DOHH2 (cell line): ENCODE results near the gene GPR157.
A peak's percentile ranks its signal among the peaks of the same experiment; 100 is the strongest.

Experiments
- H3F3A ChIP-seq: fragments of 200-600 bp; sonication (generic), shearing (Covaris generic); 2 replicates; pipeline ENCODE4 v1.6.0; 2016; ENCODE audit warnings: antibody characterized with exemption, mild to moderate bottlenecking; ENCODE audit not compliant: control insufficient read depth, insufficient read depth
- H3K27ac ChIP-seq: fragments of 200-600 bp; sonication (generic); 2 replicates; pipeline ENCODE4 v1.5.1; 2014; ENCODE audit warnings: low read depth, mild to moderate bottlenecking, low read length, moderate library complexity
- H3K27me3 ChIP-seq: fragments of 200-600 bp; sonication (generic); 2 replicates; pipeline ENCODE4 v1.6.1; 2014; ENCODE audit warnings: mild to moderate bottlenecking, low read length, mixed read lengths; ENCODE audit not compliant: control insufficient read depth
- H3K36me3 ChIP-seq: fragments of 200-600 bp; sonication (generic); 2 replicates; pipeline ENCODE4 v1.6.1; 2014; ENCODE audit warnings: mild to moderate bottlenecking, low read length, moderate library complexity, mixed read lengths; ENCODE audit not compliant: control insufficient read depth
- H3K4me1 ChIP-seq: fragments of 200-600 bp; sonication (generic); 2 replicates; pipeline ENCODE4 v1.6.1; 2014; ENCODE audit warnings: mild to moderate bottlenecking, low read length, mixed read lengths; ENCODE audit not compliant: control insufficient read depth
- H3K4me2 ChIP-seq: fragments of 200-600 bp; sonication (generic); 2 replicates; pipeline ENCODE4 v1.6.0; 2014; ENCODE audit warnings: mild to moderate bottlenecking, low read length, moderate library complexity
- H3K4me3 ChIP-seq: fragments of 200-600 bp; sonication (generic); 2 replicates; pipeline ENCODE4 v1.5.1; 2014; ENCODE audit warnings: mild to moderate bottlenecking, low read length, mixed read lengths
- H3K79me2 ChIP-seq: fragments of 200-600 bp; sonication (generic); 2 replicates; pipeline ENCODE4 v1.6.1; 2014; ENCODE audit warnings: mild to moderate bottlenecking, low read length, mixed read lengths; ENCODE audit not compliant: control insufficient read depth
- H3K9me2 ChIP-seq: fragments of 200-600 bp; sonication (generic); replicated peaks from 2 replicates; pipeline ENCODE4 v1.6.1; 2014; ENCODE audit warnings: mild to moderate bottlenecking, low read length, mixed read lengths; ENCODE audit not compliant: control insufficient read depth
- H3K9me3 ChIP-seq: fragments of 200-600 bp; sonication (generic); 2 replicates; pipeline ENCODE4 v1.6.1; 2014; ENCODE audit warnings: antibody characterized with exemption, low read length, mixed read lengths; ENCODE audit not compliant: control insufficient read depth, insufficient read depth
- H4K20me1 ChIP-seq: fragments of 200-600 bp; sonication (generic); 2 replicates; pipeline ENCODE4 v1.6.0; 2014; ENCODE audit warnings: low read depth, mild to moderate bottlenecking, antibody characterized with exemption, low read length, moderate library complexity; ENCODE audit not compliant: control insufficient read depth, insufficient read depth
- CTCF ChIP-seq: fragments of 200-600 bp; sonication (generic); IDR thresholded peaks from one replicate; pipeline ENCODE4 v1.5.1; 2014; ENCODE audit warnings: antibody characterized with exemption, mild to moderate bottlenecking, low read depth, low read length; ENCODE audit not compliant: poor library complexity, severe bottlenecking
- EZH2phosphoT487 ChIP-seq: fragments of 200-600 bp; sonication (generic); IDR thresholded peaks from 2 replicates; pipeline ENCODE4 v1.6.1; 2017; ENCODE audit warnings: borderline replicate concordance, mild to moderate bottlenecking, antibody characterized with exemption, low read length, moderate library complexity, mixed read lengths

The GPR157 gene

GRCh38 chr1:9075022-9075421 lies 53.9 kb downstream of the GPR157 start:
- Histone ChIP-seq H3K4me1 (peaks cover 100% of the 10 kb centered on the region), H3K27me3 (no peaks in the 10 kb centered on the region), H3K79me2 (peaks cover 14% of the 10 kb centered on the region), H3K9me2 (no peaks in the 10 kb centered on the region), H3F3A (peaks cover 37% of the 10 kb centered on the region), H3K9me3 (no peaks in the 10 kb centered on the region), H3K36me3 (0 out of 2 replicates have a peak, but pooled peaks cover 4% of the 10 kb centered on the region), H3K27ac (peak overlapping the region; percentile 97), H3K4me2 (peak overlapping the region; percentile 76), H3K4me3 (peak overlapping the region; percentile 54), H4K20me1 (no peaks in the 10 kb centered on the region)
- TF ChIP-seq EZH2phosphoT487 (no peak), CTCF (no peak)

GRCh38 chr1:9073143-9073542 lies 55.8 kb downstream of the GPR157 start:
- H3K4me3 ChIP-seq = no peak overlapping the region

GRCh38 chr1:9071554-9072235 lies 57.2 kb downstream of the GPR157 start:
- no peaks in the 10 kb centered on the region for H3K9me2 ChIP-seq
- H3K4me2 ChIP-seq = peak overlapping the region; percentile 91
- peaks cover 80% of the 10 kb centered on the region for H3K4me1 ChIP-seq
- H4K20me1 ChIP-seq = no peaks in the 10 kb centered on the region
- peak overlapping the region; percentile 97; the same call in 1 of the 2 replicates for H3K27ac ChIP-seq
- H3K27me3 ChIP-seq = no peaks in the 10 kb centered on the region
- H3K79me2 ChIP-seq = peaks cover 47% of the 10 kb centered on the region
- no peak overlapping the region for H3K4me3 ChIP-seq
- H3K9me3 ChIP-seq = no peaks in the 10 kb centered on the region
- peaks cover 27% of the 10 kb centered on the region for H3K36me3 ChIP-seq
- peaks cover 37% of the 10 kb centered on the region for H3F3A ChIP-seq
- no peak for TF ChIP-seq EZH2phosphoT487
- TF ChIP-seq CTCF = no peak

More at GRCh38 chr1:9073143-9073542, 55.8 kb downstream of the GPR157 start:
- H3K9me3 ChIP-seq = no peaks in the 10 kb centered on the region
- no peaks in the 10 kb centered on the region for H4K20me1 ChIP-seq
- peaks cover 86% of the 10 kb centered on the region for H3K4me1 ChIP-seq
- H3K9me2 ChIP-seq = no peaks in the 10 kb centered on the region
- peaks cover 13% of the 10 kb centered on the region for H3K36me3 ChIP-seq
- no peaks in the 10 kb centered on the region for H3K27me3 ChIP-seq
- H3K79me2 ChIP-seq = peaks cover 33% of the 10 kb centered on the region
- peaks cover 37% of the 10 kb centered on the region for H3F3A ChIP-seq
- TF ChIP-seq EZH2phosphoT487 (no peak), CTCF (no peak)
- H3K4me2 ChIP-seq = peak overlapping the region; percentile 76
- H3K27ac ChIP-seq = peak overlapping the region; percentile 97
